ENCODE data around the gene PAMR1. TPM values are rescaled to one million over a fixed set of nuclear protein-coding genes. Genes with fewer than 3 reads are reported as not detected.
A peak's percentile ranks its signal among the peaks of the same experiment; 100 is the strongest.

Gene PAMR1
- total and polyA plus RNA-seq, 10 of the 15 experiments (the other 5 are each of a cell fraction or from before 2014, with no cell fraction given): 0.04 TPM; not detected in 9

DNA sequence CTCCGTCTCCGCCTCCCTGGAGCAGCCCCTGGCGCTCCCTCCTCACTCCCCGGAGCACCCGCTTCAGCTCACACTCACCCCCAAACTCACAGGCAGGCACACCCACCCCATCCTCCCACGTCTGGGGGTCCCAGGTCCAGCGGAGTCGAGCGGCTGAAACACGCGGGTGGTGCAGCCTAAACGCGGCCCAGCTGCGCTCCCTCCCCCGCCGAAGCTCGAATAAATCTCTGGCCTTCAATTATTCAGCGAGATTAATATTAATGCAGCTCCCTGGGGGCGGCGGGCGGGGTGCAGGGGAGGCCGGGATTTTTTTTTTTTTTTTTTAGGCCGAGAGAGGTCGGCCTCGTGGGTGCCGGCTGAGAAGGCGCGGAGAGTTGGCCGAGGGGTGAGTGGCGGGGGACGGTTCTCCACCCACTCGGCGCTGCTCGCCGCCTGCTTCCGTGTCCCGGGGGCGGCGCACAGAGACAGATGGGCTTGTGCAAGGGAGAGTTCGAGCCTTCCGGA, 105.5 kb downstream of the PAMR1 start:
- H3K4me2 ChIP-seq (ENCODE audit: control insufficient read depth, insufficient read depth): no peak overlapping the region
- H4K20me1 ChIP-seq (ENCODE audit: control insufficient read depth, insufficient read depth): no peaks in the 10 kb centered on the region
- SMC1A ChIA-PET (ENCODE audit: uncharacterized antibody, unreplicated experiment): no interaction called here
- no peak overlapping the region for H2AFZ ChIP-seq (ENCODE audit: control insufficient read depth, low read depth, low read length)
- no peaks in the 10 kb centered on the region for H3K36me3 ChIP-seq (ENCODE audit: control insufficient read depth in 2 of 2, insufficient read depth in 2 of 2, low read length in 1 of 2)
- TF ChIP-seq SUPT20H (IDR thresholded peaks at IDR 0.05; ENCODE audit: borderline replicate concordance, control insufficient read depth, low read depth, low read length): no peak
- no peak for TF ChIP-seq CTCF (IDR thresholded peaks at IDR 0.05 in 2 of 3, conservative IDR thresholded peaks at IDR 0.05 in 1 of 3; ENCODE audit: control insufficient read depth in 2 of 3, extremely low read depth in 1 of 3, insufficient read depth in 1 of 3, low read depth in 3 of 3, low read length in 3 of 3)
- TF ChIP-seq SUZ12 (IDR thresholded peaks at IDR 0.05; ENCODE audit: unreplicated experiment): peak; percentile 42
- in situ Hi-C loops (cut with MboI) (loop anchor here (10.0 kb wide), 1 partner anchor 835 kb away; no protein-coding TSS in a partner anchor), intact Hi-C loops (cut with micrococcal nuclease; ENCODE audit: unreplicated experiment) (no loop called here)
- H3K27ac ChIP-seq (ENCODE audit: control insufficient read depth, insufficient read depth): no peak overlapping the region
- H3K4me3 ChIP-seq: no peak overlapping the region
- 5% methylated on average over 31 of the region's 41 CpGs for WGBS (ENCODE audit: insufficient coverage, insufficient replicate concordance, low lambda C conversion rate, missing lambda C conversion rate)
- ATAC-seq (no peak), DNase-seq (ENCODE audit: low read depth, low spot score) (no peak), FAIRE-seq (no peak)
- BruUV-seq (replicated peaks): no TSS peak
- H3K79me2 ChIP-seq (ENCODE audit: control insufficient read depth, insufficient read depth, low read length): no peaks in the 10 kb centered on the region
- H3K9me3 ChIP-seq (replicated peaks; ENCODE audit: control insufficient read depth, insufficient read depth, low read length): no peaks in the 10 kb centered on the region
- peaks cover 24 to 26% of the 10 kb centered on the region in 2 experiments for H3K27me3 ChIP-seq (replicated peaks in 1 of 2; ENCODE audit: control insufficient read depth in 2 of 2, insufficient read depth in 2 of 2, low read length in 1 of 2)
- no peak overlapping the region for H3K9ac ChIP-seq (ENCODE audit: control insufficient read depth, insufficient read depth, low read length)
- CTCF ChIA-PET: no interaction called here
- RAD21 ChIA-PET (ENCODE audit: unreplicated experiment): no interaction called here
- no peaks in the 10 kb centered on the region for H3K4me1 ChIP-seq (ENCODE audit: control insufficient read depth, insufficient read depth, low read length)
- POLR2A ChIA-PET: interaction anchor here (1.0 kb wide), 1 partner anchor 10 kb away, joined by 4 read pairs; no protein-coding TSS in a partner anchor
